ENCODE measurements around the gene PPP4R3C.

- TF ChIP-seq POLR2AphosphoS5 (IDR thresholded peaks at IDR 0.05; ENCODE audit: insufficient read depth, low read depth, low read length) = no peak
- TF ChIP-seq EZH2 (IDR thresholded peaks at IDR 0.05; ENCODE audit: borderline replicate concordance, low read depth, low read length, severe bottlenecking) = no peak
- TF ChIP-seq CTCF (IDR thresholded peaks at IDR 0.05; ENCODE audit: extremely low read depth in 1 of 2, insufficient read depth in 1 of 2, low read depth in 1 of 2, low read length in 2 of 2) = no peak
- TF ChIP-seq POLR2A (IDR thresholded peaks at IDR 0.05; ENCODE audit: low read depth, low read length) = no peak
- TF ChIP-seq MAX (IDR thresholded peaks at IDR 0.05; ENCODE audit: insufficient read depth, insufficient read length) = no peak
- no peak for TF ChIP-seq MYC (IDR thresholded peaks at IDR 0.05; ENCODE audit: low read depth, low read length)
These were observed 18.8 kb downstream of the PPP4R3C start for GRCh38 chrX:27444093-27444908.
